IMR-90 (cell line): ENCODE data around the gene COL4A2. TPM values are rescaled to one million over a fixed set of nuclear protein-coding genes. Genes with fewer than 3 reads are reported as not detected.

Experiments used
- ATAC-seq: fragments of 200-7000 bp; cut with Tn5 transposase; 2 replicates; pipeline ENCODE4 v1.9.1; 2020; ENCODE audit warnings: low read depth, mild to moderate bottlenecking, moderate library complexity
- BruUV-seq: library from RNA; stranded (reverse); fragments of 400-500 nt; replicated peaks from 2 replicates; lab custom pipeline; 2021; lab: Mats Ljungman, UMichigan
- CTCF ChIA-PET: fragments of 300-600 bp; formaldehyde crosslinking; extraction: SDS; loops from one replicate; lab custom pipeline; 2021; ENCODE audit warnings: antibody characterized with exemption; lab: Yijun Ruan, JAX
- POLR2A ChIA-PET: fragments of 300-600 bp; sonication (Branson Sonifier 250); formaldehyde crosslinking; loops from one replicate; lab custom pipeline; 2022; ENCODE audit warnings: antibody characterized with exemption; ENCODE audit not compliant: unreplicated experiment; lab: Charles Lee
- DNase-seq: peaks from one replicate; pipeline ENCODE4 v3.0.0; 2013
- H2AFZ ChIP-seq: replicated peaks from 2 replicates; pipeline ENCODE3; 2013; ENCODE audit warnings: low read length, mild to moderate bottlenecking; ENCODE audit not compliant: poor library complexity
- H2AK5ac ChIP-seq: 2 replicates; pipeline ENCODE4 v1.6.1; 2013; ENCODE audit warnings: low read depth, low read length, inconsistent platforms
- H2AK9ac ChIP-seq: replicated peaks from 2 replicates; pipeline ENCODE3; 2013; ENCODE audit warnings: mild to moderate bottlenecking, low read depth, low read length, moderate library complexity; ENCODE audit not compliant: poor library complexity
- H2BK120ac ChIP-seq: 2 replicates; pipeline ENCODE4 v1.6.1; 2013; ENCODE audit warnings: low read depth, low read length, inconsistent platforms
- H2BK15ac ChIP-seq: 3 replicates; pipeline ENCODE4 v1.6.1; 2013; ENCODE audit warnings: low read depth, low read length, inconsistent platforms
- H2BK20ac ChIP-seq: 2 replicates; pipeline ENCODE4 v1.6.1; 2013; ENCODE audit warnings: low read depth, mild to moderate bottlenecking, inconsistent platforms, low read length, moderate library complexity
- H2BK5ac ChIP-seq: 2 replicates; pipeline ENCODE4 v1.6.1; 2013; ENCODE audit warnings: mild to moderate bottlenecking, low read depth, low read length, inconsistent platforms; ENCODE audit not compliant: poor library complexity, severe bottlenecking
- H3K14ac ChIP-seq: replicated peaks from 2 replicates; pipeline ENCODE4 v1.6.1; 2013; ENCODE audit warnings: low read depth, low read length, inconsistent platforms
- H3K18ac ChIP-seq: 2 replicates; pipeline ENCODE4 v1.6.1; 2013; ENCODE audit warnings: low read depth, low read length, control low read depth
- H3K23ac ChIP-seq: 2 replicates; pipeline ENCODE4 v1.6.1; 2013; ENCODE audit warnings: low read depth, low read length, inconsistent platforms
- H3K27ac ChIP-seq: 2 replicates; pipeline ENCODE4 v1.5.1; 2013; ENCODE audit warnings: mild to moderate bottlenecking, control low read depth, low read length; ENCODE audit not compliant: insufficient read depth
- H3K27me3 ChIP-seq: 2 replicates; pipeline ENCODE4 v1.6.1; 2013; ENCODE audit warnings: low read length; ENCODE audit not compliant: control insufficient read depth, insufficient read depth
- H3K36me3 ChIP-seq: 2 replicates; pipeline ENCODE4 v1.6.1; 2013; ENCODE audit warnings: low read length, mixed read lengths; ENCODE audit not compliant: control insufficient read depth, insufficient read depth
- H3K4ac ChIP-seq: 2 replicates; pipeline ENCODE4 v1.6.1; 2013; ENCODE audit warnings: low read depth, low read length, inconsistent platforms
- H3K4me1 ChIP-seq: 2 replicates; pipeline ENCODE4 v1.6.1; 2013; ENCODE audit warnings: low read length, mixed read lengths; ENCODE audit not compliant: control insufficient read depth, insufficient read depth
- H3K4me2 ChIP-seq: 2 replicates; pipeline ENCODE4 v1.6.1; 2013; ENCODE audit warnings: low read depth, mild to moderate bottlenecking, control low read depth, low read length, moderate library complexity
- H3K4me3 ChIP-seq: 2 replicates; pipeline ENCODE4 v1.5.1; 2013; ENCODE audit warnings: low read depth, mild to moderate bottlenecking, control low read depth, low read length, moderate library complexity; ENCODE audit not compliant: insufficient read depth
- H3K56ac ChIP-seq: 2 replicates; pipeline ENCODE4 v1.6.1; 2013; ENCODE audit warnings: low read length, inconsistent platforms; ENCODE audit not compliant: insufficient read depth; ENCODE audit errors: extremely low read depth
- H3K79me1 ChIP-seq, 2 experiments: 2 replicates each; pipeline ENCODE4 v1.6.1; 2013; ENCODE audit warnings: low read length in 2 of 2, inconsistent platforms in 1 of 2, low read depth in 1 of 2
- H3K9ac ChIP-seq: 2 replicates; pipeline ENCODE4 v1.6.1; 2013; ENCODE audit warnings: low read depth, low read length, control low read depth
- H3K9me1 ChIP-seq: 2 replicates; pipeline ENCODE4 v1.6.1; 2013; ENCODE audit warnings: low read length, inconsistent platforms; ENCODE audit not compliant: insufficient read depth
- H3K9me3 ChIP-seq: 2 replicates; pipeline ENCODE4 v1.6.1; 2013; ENCODE audit warnings: low read length; ENCODE audit not compliant: control insufficient read depth, insufficient read depth
- H4K20me1 ChIP-seq: 2 replicates; pipeline ENCODE4 v1.6.1; 2013; ENCODE audit warnings: low read length, inconsistent platforms; ENCODE audit not compliant: insufficient read depth
- H4K5ac ChIP-seq: 2 replicates; pipeline ENCODE4 v1.6.1; 2013; ENCODE audit warnings: mild to moderate bottlenecking, low read depth, low read length, control low read depth
- H4K8ac ChIP-seq, 2 experiments: 2 replicates each; pipeline ENCODE4 v1.6.1; 2013; ENCODE audit warnings: low read depth in 2 of 2, low read length in 2 of 2, control low read depth in 1 of 2, inconsistent platforms in 1 of 2
- H4K91ac ChIP-seq: 2 replicates; pipeline ENCODE4 v1.6.1; 2013; ENCODE audit warnings: low read depth, low read length, inconsistent platforms; ENCODE audit not compliant: insufficient read depth
- BHLHE40 ChIP-seq: fragments of 150-350 bp; IDR thresholded peaks from 2 replicates; pipeline ENCODE4 v1.6.1; 2016; ENCODE audit warnings: mild to moderate bottlenecking, low read depth, low read length
- CEBPB ChIP-seq: IDR thresholded peaks from 2 replicates; pipeline ENCODE4 v1.6.1; 2012; ENCODE audit warnings: low read depth, low read length, improper control_type of control experiment
- CHD1 ChIP-seq: IDR thresholded peaks from 2 replicates; pipeline ENCODE4 v1.6.1; 2012; ENCODE audit warnings: low read depth, low read length, improper control_type of control experiment
- FOS ChIP-seq: fragments of 150-350 bp; IDR thresholded peaks from 2 replicates; pipeline ENCODE4 v1.6.1; 2016; ENCODE audit warnings: low read depth, low read length
- MAFK ChIP-seq: IDR thresholded peaks from 2 replicates; pipeline ENCODE4 v1.6.1; 2012; ENCODE audit warnings: low read depth, low read length, improper control_type of control experiment
- MAZ ChIP-seq: IDR thresholded peaks from 2 replicates; pipeline ENCODE4 v1.6.1; 2012; ENCODE audit warnings: low read depth, mild to moderate bottlenecking, low read length, improper control_type of control experiment, moderate library complexity, borderline replicate concordance
- MXI1 ChIP-seq: IDR thresholded peaks from 2 replicates; pipeline ENCODE4 v1.6.1; 2012; ENCODE audit warnings: low read depth, mild to moderate bottlenecking, low read length, moderate library complexity, borderline replicate concordance
- NFE2L2 ChIP-seq: fragments of 150-350 bp; IDR thresholded peaks from 2 replicates; pipeline ENCODE4 v1.6.1; 2016; ENCODE audit warnings: low read depth, mild to moderate bottlenecking, low read length
- POLR2A ChIP-seq: IDR thresholded peaks from 2 replicates; pipeline ENCODE4 v1.6.1; 2012; ENCODE audit warnings: mild to moderate bottlenecking, low read depth, low read length
- RAD21 ChIP-seq: IDR thresholded peaks from 2 replicates; pipeline ENCODE4 v1.6.1; 2012; ENCODE audit warnings: low read length, improper control_type of control experiment
- RCOR1 ChIP-seq: IDR thresholded peaks from 2 replicates; pipeline ENCODE4 v1.6.1; 2012; ENCODE audit warnings: mild to moderate bottlenecking, low read length, improper control_type of control experiment; ENCODE audit not compliant: insufficient replicate concordance
- RFX5 ChIP-seq: IDR thresholded peaks from 2 replicates; pipeline ENCODE4 v1.8.0; 2012; ENCODE audit warnings: low read depth, mild to moderate bottlenecking, low read length, moderate library complexity
- SMC3 ChIP-seq: fragments of 150-350 bp; IDR thresholded peaks from 2 replicates; pipeline ENCODE4 v1.6.1; 2016; ENCODE audit warnings: low read depth, mild to moderate bottlenecking, antibody characterized with exemption, low read length, moderate library complexity
- WGBS, 2 experiments: methylation state at CpG; one replicate each; pipeline versions ENCODE4 v1.1.5 to v1.1.7; 2013; ENCODE audit warnings: missing lambda C conversion rate in 2 of 2; ENCODE audit not compliant: insufficient read length in 1 of 2; ENCODE audit errors: extremely low coverage in 2 of 2; 5-methylcytosine and 5-hydroxymethylcytosine counted together
- dilution Hi-C: fragments of 300-500 bp; cut with HindIII; formaldehyde crosslinking; loops from one replicate; pipeline ENCODE4 v1.14.3; 2018; ENCODE audit warnings: low sequenced_read_pairs; ENCODE audit not compliant: unreplicated experiment
- in situ Hi-C: fragments of 300-500 bp; cut with MboI; formaldehyde crosslinking; loops from 3 replicates; pipeline ENCODE4 v1.14.3; 2019; ENCODE audit warnings: low sequenced_read_pairs, inconsistent platforms, mixed read lengths
- intact Hi-C: fragments of 100-400 bp; cut with micrococcal nuclease; formaldehyde crosslinking; loops from 2 replicates; pipeline ENCODE4 v1.10.0; 2022
- polyA plus RNA-seq, 3 experiments: library from polyadenylated mRNA; depleted of rRNA; stranded (reverse); fragments of >200 nt; gene quantifications; 2 replicates each; pipeline ENCODE4 v1.2.3, GENCODE V29; 2012; ENCODE audit warnings: low replicate concordance in 1 of 3
- total RNA-seq: library from RNA; depleted of rRNA; stranded (reverse); fragments of >200 nt; gene quantifications from 2 replicates; pipeline ENCODE4 v1.2.3, GENCODE V29; 2012
- TF ChIP-seq, protein P1 (sequence below): fragments of 150-350 bp; IDR thresholded peaks from 2 replicates; pipeline ENCODE4 v1.6.1; 2017; ENCODE audit warnings: mild to moderate bottlenecking, antibody characterized with exemption, low read length, low read depth
- TF ChIP-seq, protein P2 (sequence below): fragments of 150-350 bp; IDR thresholded peaks from 2 replicates; pipeline ENCODE4 v1.6.1; 2016; ENCODE audit warnings: low read depth, mild to moderate bottlenecking, low read length, moderate library complexity, borderline replicate concordance
- TF ChIP-seq, protein P3 (sequence below): conservative IDR thresholded peaks from 2 replicates; pipeline ENCODE4 v1.5.1; 2012; ENCODE audit warnings: mild to moderate bottlenecking, low read depth, low read length, improper control_type of control experiment

The COL4A2 gene
- total and polyA plus RNA-seq, 2 of the 4 experiments (the other 2 are of a cell fraction): 90.7 to 457 TPM

DNA sequence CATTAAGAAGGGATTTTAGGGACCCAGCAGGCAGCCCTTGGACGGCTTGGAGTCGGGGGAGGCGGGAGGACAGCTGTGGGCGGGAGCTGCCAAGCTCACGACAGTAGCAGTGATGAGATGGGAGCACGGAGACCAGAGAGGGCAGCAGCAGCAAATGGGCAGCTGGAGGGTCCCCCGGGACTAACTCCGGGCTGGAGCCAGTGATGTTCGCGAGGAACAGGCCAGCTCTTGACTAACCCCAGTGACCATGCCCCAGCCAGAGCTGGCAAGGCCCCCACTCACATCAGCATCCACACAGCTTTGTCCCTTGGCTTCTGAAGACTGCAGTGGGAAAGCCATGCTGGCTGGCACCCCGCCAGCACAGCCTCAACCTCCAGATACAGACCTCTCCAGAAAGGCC, 172.6 kb downstream of the COL4A2 start:
- CTCF ChIA-PET: no interaction called here
- no peak overlapping the region for H4K8ac ChIP-seq
- H2AFZ ChIP-seq: no peak overlapping the region
- H2AK9ac ChIP-seq: no peak overlapping the region
- H3K4me1 ChIP-seq: no peaks in the 10 kb centered on the region; the same call in 1 of the 2 replicates
- H3K9ac ChIP-seq: no peak overlapping the region
- TF ChIP-seq RFX5: no peak
- TF ChIP-seq, protein P1, sequence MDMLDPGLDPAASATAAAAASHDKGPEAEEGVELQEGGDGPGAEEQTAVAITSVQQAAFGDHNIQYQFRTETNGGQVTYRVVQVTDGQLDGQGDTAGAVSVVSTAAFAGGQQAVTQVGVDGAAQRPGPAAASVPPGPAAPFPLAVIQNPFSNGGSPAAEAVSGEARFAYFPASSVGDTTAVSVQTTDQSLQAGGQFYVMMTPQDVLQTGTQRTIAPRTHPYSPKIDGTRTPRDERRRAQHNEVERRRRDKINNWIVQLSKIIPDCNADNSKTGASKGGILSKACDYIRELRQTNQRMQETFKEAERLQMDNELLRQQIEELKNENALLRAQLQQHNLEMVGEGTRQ: no peak
- no peak for TF ChIP-seq CEBPB
- TF ChIP-seq NFE2L2: no peak
- TF ChIP-seq CHD1: no peak
- TF ChIP-seq RCOR1: no peak
- TF ChIP-seq SMC3: no peak
- no peak for TF ChIP-seq RAD21
- TF ChIP-seq POLR2A: no peak
- no peak for TF ChIP-seq MAFK
- no peak for TF ChIP-seq BHLHE40
- no peak for TF ChIP-seq MXI1
- TF ChIP-seq, protein P2, sequence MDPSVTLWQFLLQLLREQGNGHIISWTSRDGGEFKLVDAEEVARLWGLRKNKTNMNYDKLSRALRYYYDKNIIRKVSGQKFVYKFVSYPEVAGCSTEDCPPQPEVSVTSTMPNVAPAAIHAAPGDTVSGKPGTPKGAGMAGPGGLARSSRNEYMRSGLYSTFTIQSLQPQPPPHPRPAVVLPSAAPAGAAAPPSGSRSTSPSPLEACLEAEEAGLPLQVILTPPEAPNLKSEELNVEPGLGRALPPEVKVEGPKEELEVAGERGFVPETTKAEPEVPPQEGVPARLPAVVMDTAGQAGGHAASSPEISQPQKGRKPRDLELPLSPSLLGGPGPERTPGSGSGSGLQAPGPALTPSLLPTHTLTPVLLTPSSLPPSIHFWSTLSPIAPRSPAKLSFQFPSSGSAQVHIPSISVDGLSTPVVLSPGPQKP: no peak
- TF ChIP-seq FOS: no peak
- TF ChIP-seq, protein P3, sequence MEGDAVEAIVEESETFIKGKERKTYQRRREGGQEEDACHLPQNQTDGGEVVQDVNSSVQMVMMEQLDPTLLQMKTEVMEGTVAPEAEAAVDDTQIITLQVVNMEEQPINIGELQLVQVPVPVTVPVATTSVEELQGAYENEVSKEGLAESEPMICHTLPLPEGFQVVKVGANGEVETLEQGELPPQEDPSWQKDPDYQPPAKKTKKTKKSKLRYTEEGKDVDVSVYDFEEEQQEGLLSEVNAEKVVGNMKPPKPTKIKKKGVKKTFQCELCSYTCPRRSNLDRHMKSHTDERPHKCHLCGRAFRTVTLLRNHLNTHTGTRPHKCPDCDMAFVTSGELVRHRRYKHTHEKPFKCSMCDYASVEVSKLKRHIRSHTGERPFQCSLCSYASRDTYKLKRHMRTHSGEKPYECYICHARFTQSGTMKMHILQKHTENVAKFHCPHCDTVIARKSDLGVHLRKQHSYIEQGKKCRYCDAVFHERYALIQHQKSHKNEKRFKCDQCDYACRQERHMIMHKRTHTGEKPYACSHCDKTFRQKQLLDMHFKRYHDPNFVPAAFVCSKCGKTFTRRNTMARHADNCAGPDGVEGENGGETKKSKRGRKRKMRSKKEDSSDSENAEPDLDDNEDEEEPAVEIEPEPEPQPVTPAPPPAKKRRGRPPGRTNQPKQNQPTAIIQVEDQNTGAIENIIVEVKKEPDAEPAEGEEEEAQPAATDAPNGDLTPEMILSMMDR: no peak
- TF ChIP-seq MAZ: no peak
- peaks cover 78% of the 10 kb centered on the region for H3K36me3 ChIP-seq
- H3K4me3 ChIP-seq: no peak overlapping the region
- H2AK5ac ChIP-seq: no peak overlapping the region
- peaks cover 20 to 23% of the 10 kb centered on the region in 2 experiments; a peak in 3 of 4 replicates for H3K79me1 ChIP-seq
- no peaks in the 10 kb centered on the region for H3K9me3 ChIP-seq
- dilution Hi-C loops: no loop called here
- no peak overlapping the region for H3K18ac ChIP-seq
- H4K91ac ChIP-seq: no peak overlapping the region
- H2BK5ac ChIP-seq: no peak overlapping the region
- no peak for DNase-seq
- H3K23ac ChIP-seq: no peak overlapping the region
- H3K4me2 ChIP-seq: no peak overlapping the region
- H3K56ac ChIP-seq: no peak overlapping the region
- H3K4ac ChIP-seq: no peak overlapping the region
- peaks cover 12% of the 10 kb centered on the region for H3K9me1 ChIP-seq
- no peaks in the 10 kb centered on the region for H3K27me3 ChIP-seq
- no peak overlapping the region for H2BK15ac ChIP-seq
- in situ Hi-C loops: no loop called here
- no TSS peak for BruUV-seq
- H4K20me1 ChIP-seq: peaks cover 9% of the 10 kb centered on the region
- H2BK20ac ChIP-seq: no peak overlapping the region
- no peak overlapping the region for H3K14ac ChIP-seq
- H3K27ac ChIP-seq: no peak overlapping the region
- H2BK120ac ChIP-seq: no peak overlapping the region
- POLR2A ChIA-PET: no interaction called here
- no peak for ATAC-seq
- intact Hi-C loops: no loop called here
- no peak overlapping the region for H4K5ac ChIP-seq
- WGBS, 2 experiments: 92% methylated on average over 5 of the region's 11 CpGs; no CpG with 5 or more reads in 1 of the 2 experiments
